Measurements from ENCODE around the gene BBX. TPM values are rescaled to one million over a fixed set of nuclear protein-coding genes. Genes with fewer than 3 reads are reported as not detected.

The BBX gene
- total RNA-seq, 1 donor from 2014 or later, result 77.5 TPM

DNA sequence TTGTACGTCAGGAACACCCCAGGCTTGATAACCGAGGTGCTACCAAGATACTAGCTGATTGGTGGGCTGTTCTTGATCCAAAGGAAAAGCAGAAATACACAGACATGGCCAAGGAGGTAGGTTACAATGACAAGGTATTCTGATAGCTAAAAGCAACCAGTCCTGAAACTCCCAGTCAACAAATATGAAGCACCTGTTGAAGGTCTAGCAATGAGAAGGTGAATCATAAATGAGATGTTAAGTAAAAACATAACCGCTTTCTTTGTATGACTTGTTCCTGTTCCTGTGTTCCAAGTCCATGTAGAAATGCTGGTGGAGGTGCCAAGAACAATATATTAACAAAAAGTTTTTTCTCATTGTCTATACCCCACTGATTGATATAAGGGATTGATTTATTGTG, 194.0 kb downstream of the BBX start:
- POLR2A ChIA-PET, result no interaction called here
- H3K27ac Mint-ChIP-seq, result no peak overlapping the region
- no peaks in the 10 kb centered on the region for H3K9me3 Mint-ChIP-seq
- H3K4me3 Mint-ChIP-seq, result no peak overlapping the region
- H3K27me3 Mint-ChIP-seq, result no peaks in the 10 kb centered on the region
- DNase-seq (no peak), ATAC-seq (ENCODE audit: low read depth) (no peak)
- H3K36me3 Mint-ChIP-seq (ENCODE audit: low read depth), result peaks cover 55% of the 10 kb centered on the region
- intact Hi-C loops (cut with micrococcal nuclease), result no loop called here
- TF ChIP-seq CTCF (IDR thresholded peaks at IDR 0.05), result no peak
- peaks cover 25% of the 10 kb centered on the region for H3K4me1 Mint-ChIP-seq
- CTCF ChIA-PET, result no interaction called here

DNA sequence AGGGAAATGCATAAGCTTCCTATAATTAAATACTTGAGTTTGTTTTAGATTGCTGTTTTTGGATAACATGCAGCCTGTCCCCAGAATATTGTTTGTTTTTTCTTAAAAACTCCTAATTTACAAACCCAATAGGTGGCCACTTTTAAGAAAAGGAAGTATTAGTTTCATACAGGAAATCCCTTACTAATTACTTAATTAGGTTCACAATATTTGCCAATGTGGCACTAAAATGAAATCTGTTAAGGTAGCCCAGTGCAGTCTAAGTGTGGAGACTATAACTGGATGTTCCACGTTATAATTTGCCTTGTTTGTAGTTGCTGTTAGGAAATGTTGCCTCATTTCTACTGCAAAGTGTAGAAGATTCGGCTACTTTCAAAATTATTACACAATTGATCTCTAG, 195.8 kb downstream of the BBX start:
- H3K36me3 Mint-ChIP-seq (ENCODE audit: low read depth), result peaks cover 47% of the 10 kb centered on the region

GRCh38 chr3:107727102-107727501, 204.3 kb downstream of the BBX start:
- Mint-ChIP-seq H3K27me3 (no peaks in the 10 kb centered on the region), H3K4me1 (no peaks in the 10 kb centered on the region), H3K9me3 (no peaks in the 10 kb centered on the region), H3K36me3 (ENCODE audit: low read depth) (peaks cover 61% of the 10 kb centered on the region), H3K4me3 (no peak overlapping the region), H3K27ac (no peak overlapping the region)
- no peak for TF ChIP-seq CTCF (IDR thresholded peaks at IDR 0.05)
- ChIA-PET POLR2A (no interaction called here), CTCF (no interaction called here)
- intact Hi-C loops (cut with micrococcal nuclease), result no loop called here
- ATAC-seq (ENCODE audit: low read depth) (no peak), DNase-seq (no peak)

More for the DNA sequence above, 195.8 kb downstream of the BBX start:
- CTCF ChIA-PET, result no interaction called here
- H3K27ac Mint-ChIP-seq, result no peak overlapping the region
- H3K9me3 Mint-ChIP-seq, result no peaks in the 10 kb centered on the region
- H3K27me3 Mint-ChIP-seq, result no peaks in the 10 kb centered on the region
- intact Hi-C loops (cut with micrococcal nuclease), result no loop called here
- TF ChIP-seq CTCF (IDR thresholded peaks at IDR 0.05), result no peak
- POLR2A ChIA-PET, result no interaction called here
- H3K4me3 Mint-ChIP-seq, result no peak overlapping the region
- H3K4me1 Mint-ChIP-seq, result peaks cover 21% of the 10 kb centered on the region
- DNase-seq, result no peak
- ATAC-seq (ENCODE audit: low read depth), result no peak

- POLR2A ChIA-PET, result no interaction called here
- H3K27me3 Mint-ChIP-seq, result no peaks in the 10 kb centered on the region
- intact Hi-C loops (cut with micrococcal nuclease), result no loop called here
Measured at GRCh38 chr3:107729686-107730085, 206.9 kb downstream of the BBX start.

DNA sequence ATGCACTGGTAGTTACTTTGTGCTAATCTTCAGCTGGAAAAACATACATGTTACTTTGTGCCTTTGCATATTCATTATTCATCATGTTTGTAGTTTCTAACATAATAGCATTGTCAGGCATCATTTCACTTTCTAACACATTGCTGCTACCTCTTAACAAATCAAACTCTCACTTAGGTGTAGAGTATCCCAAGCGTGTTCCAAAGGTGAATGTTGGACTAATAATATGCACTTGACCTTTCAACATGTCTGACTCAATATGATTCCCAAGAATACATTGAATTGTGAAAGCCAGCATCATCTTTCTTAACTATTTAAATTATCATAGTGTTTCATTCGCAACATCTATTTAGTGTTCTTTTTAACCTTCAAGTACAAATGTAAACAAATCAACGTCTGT, 211.6 kb downstream of the BBX start:
- CTCF ChIA-PET, result interaction anchor here (1.6 kb wide), 1 partner anchor 59 kb away, joined by 4 read pairs; no protein-coding TSS in a partner anchor
- H3K27me3 Mint-ChIP-seq, result no peaks in the 10 kb centered on the region
- no peak overlapping the region for H3K27ac Mint-ChIP-seq
- ATAC-seq (ENCODE audit: low read depth) (no peak), DNase-seq (no peak)
- intact Hi-C loops (cut with micrococcal nuclease), result no loop called here
- no peak overlapping the region for H3K4me3 Mint-ChIP-seq
- POLR2A ChIA-PET, result no interaction called here
- no peaks in the 10 kb centered on the region for H3K9me3 Mint-ChIP-seq
- H3K4me1 Mint-ChIP-seq, result peaks cover 12% of the 10 kb centered on the region
- H3K36me3 Mint-ChIP-seq (ENCODE audit: low read depth), result peaks cover 55% of the 10 kb centered on the region
- TF ChIP-seq CTCF (IDR thresholded peaks at IDR 0.05), result no peak

More at GRCh38 chr3:107729686-107730085, 206.9 kb downstream of the BBX start:
- Mint-ChIP-seq H3K27ac (no peak overlapping the region), H3K9me3 (no peaks in the 10 kb centered on the region), H3K36me3 (ENCODE audit: low read depth) (peaks cover 71% of the 10 kb centered on the region), H3K4me3 (no peak overlapping the region), H3K4me1 (no peaks in the 10 kb centered on the region)
- CTCF ChIA-PET, result interaction anchor here (1.4 to 2.4 kb wide), 5 partner anchors 10 to 54 kb away, joined by 3 to 9 read pairs (median 4); no protein-coding TSS in a partner anchor
- ATAC-seq (ENCODE audit: low read depth) (no peak), DNase-seq (no peak)
- no peak for TF ChIP-seq CTCF (IDR thresholded peaks at IDR 0.05)

Measured in activated B cell treated with CpG ODN at 0.5 μM for 24 hours (primary cell).